Adipocyte (in vitro differentiated cells): Measurements from ENCODE around the gene SLC8A1.

Source experiments
- DNase-seq: peaks from one replicate; pipeline ENCODE4 v3.0.0-alpha.2; 2015; ENCODE audit warnings: low read depth
- H3K27me3 ChIP-seq: replicated peaks from 2 replicates; pipeline ENCODE4 v1.7.0; 2013; ENCODE audit warnings: mild to moderate bottlenecking, low read length, moderate library complexity; ENCODE audit not compliant: control insufficient read depth, insufficient read depth
- H3K36me3 ChIP-seq: 2 replicates; pipeline ENCODE4 v1.7.0; 2013; ENCODE audit warnings: low read length, mild to moderate bottlenecking, moderate library complexity; ENCODE audit not compliant: control insufficient read depth, insufficient read depth, severe bottlenecking
- H3K4me1 ChIP-seq: 2 replicates; pipeline ENCODE4 v1.7.0; 2013; ENCODE audit warnings: mild to moderate bottlenecking, low read length, moderate library complexity; ENCODE audit not compliant: control insufficient read depth, insufficient read depth
- H3K4me3 ChIP-seq: 2 replicates; pipeline ENCODE4 v1.7.0; 2013; ENCODE audit warnings: mild to moderate bottlenecking, low read length, moderate library complexity
- H3K9ac ChIP-seq: 2 replicates; pipeline ENCODE4 v1.7.0; 2013; ENCODE audit warnings: mild to moderate bottlenecking, low read length, moderate library complexity
- H3K9me3 ChIP-seq: 2 replicates; pipeline ENCODE4 v1.7.0; 2013; ENCODE audit warnings: mild to moderate bottlenecking, low read length, moderate library complexity; ENCODE audit not compliant: control insufficient read depth

Gene SLC8A1

GRCh38 chr2:40348038-40348437 is 103.9 kb downstream of the SLC8A1 start:
- Histone ChIP-seq H3K36me3 (no peaks in the 10 kb centered on the region), H3K9ac (peak overlapping the region; percentile 54), H3K4me3 (peak overlapping the region; percentile 5), H3K27me3 (no peaks in the 10 kb centered on the region), H3K9me3 (no peaks in the 10 kb centered on the region), H3K4me1 (peaks cover 75% of the 10 kb centered on the region)
- no peak for DNase-seq

GRCh38 chr2:40346535-40347354 is 105.1 kb downstream of the SLC8A1 start:
- Histone ChIP-seq H3K27me3 (no peaks in the 10 kb centered on the region), H3K9me3 (no peaks in the 10 kb centered on the region), H3K36me3 (no peaks in the 10 kb centered on the region)

DNA sequence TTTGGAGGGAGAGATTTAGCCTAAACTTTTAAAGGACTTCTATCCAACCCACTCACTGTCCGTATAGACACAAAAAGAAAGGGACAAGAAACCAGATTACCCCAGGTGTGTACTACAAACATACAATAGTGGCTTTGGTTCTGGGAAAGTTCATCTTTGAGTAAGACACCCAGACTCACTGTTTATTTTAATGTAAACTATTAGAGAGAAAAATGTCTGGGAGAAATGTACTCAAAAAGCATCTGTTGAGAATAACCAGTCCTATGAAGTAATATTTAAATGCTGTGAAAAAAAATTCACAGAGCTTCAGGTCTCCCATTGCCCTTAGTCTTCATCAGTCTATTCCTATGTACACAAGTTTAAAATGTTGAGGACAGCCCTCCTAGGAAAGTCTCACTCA is 107.5 kb downstream of the SLC8A1 start:
- Histone ChIP-seq H3K36me3 (no peaks in the 10 kb centered on the region), H3K27me3 (no peaks in the 10 kb centered on the region), H3K9ac (no peak overlapping the region), H3K4me1 (peaks cover 61% of the 10 kb centered on the region), H3K9me3 (no peaks in the 10 kb centered on the region), H3K4me3 (no peak overlapping the region)
- DNase-seq: peak; percentile 44

More at GRCh38 chr2:40346535-40347354, 105.1 kb downstream of the SLC8A1 start:
- DNase-seq: peak; percentile 72
- peak overlapping the region; percentile 62 for H3K9ac ChIP-seq
- peak overlapping the region; percentile 60 for H3K4me3 ChIP-seq
- H3K4me1 ChIP-seq: peaks cover 62% of the 10 kb centered on the region

DNA sequence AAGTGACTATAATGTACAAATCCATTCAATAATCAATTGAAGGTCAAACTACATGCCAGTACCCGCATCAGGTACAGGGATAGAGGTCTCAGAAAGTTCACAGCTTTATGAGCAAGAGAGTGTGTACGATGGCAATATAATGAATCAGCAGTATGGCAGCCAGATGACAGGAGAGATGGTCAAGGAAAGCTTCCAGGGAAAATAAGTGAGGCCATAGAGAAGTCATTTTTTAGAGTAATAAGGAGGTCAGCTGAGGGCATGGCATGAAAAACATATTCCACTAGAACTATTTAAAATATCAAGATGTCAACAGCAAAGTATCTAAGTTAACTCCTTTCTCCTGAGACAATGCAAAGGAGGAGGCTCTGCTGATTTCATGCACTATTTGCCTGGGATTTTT is 108.0 kb downstream of the SLC8A1 start:
- peaks cover 56% of the 10 kb centered on the region for H3K4me1 ChIP-seq
- no peaks in the 10 kb centered on the region for H3K9me3 ChIP-seq
- H3K27me3 ChIP-seq: no peaks in the 10 kb centered on the region
- H3K36me3 ChIP-seq: no peaks in the 10 kb centered on the region
- no peak overlapping the region for H3K9ac ChIP-seq
- DNase-seq: peak; percentile 79
- no peak overlapping the region for H3K4me3 ChIP-seq

- peak; percentile 40 for DNase-seq
- H3K4me1 ChIP-seq: peaks cover 31% of the 10 kb centered on the region
Measured at GRCh38 chr2:40341198-40341597, 110.7 kb downstream of the SLC8A1 start.

GRCh38 chr2:40339026-40339425 is 112.9 kb downstream of the SLC8A1 start:
- no peaks in the 10 kb centered on the region for H3K36me3 ChIP-seq
- no peaks in the 10 kb centered on the region for H3K9me3 ChIP-seq
- no peak overlapping the region for H3K9ac ChIP-seq
- H3K27me3 ChIP-seq: no peaks in the 10 kb centered on the region
- H3K4me1 ChIP-seq: peaks cover 13% of the 10 kb centered on the region
- H3K4me3 ChIP-seq: no peak overlapping the region
- no peak for DNase-seq

More at GRCh38 chr2:40341198-40341597, 110.7 kb downstream of the SLC8A1 start:
- Histone ChIP-seq H3K36me3 (no peaks in the 10 kb centered on the region), H3K9me3 (no peaks in the 10 kb centered on the region), H3K4me3 (no peak overlapping the region), H3K9ac (no peak overlapping the region), H3K27me3 (no peaks in the 10 kb centered on the region)

- Histone ChIP-seq H3K36me3 (no peaks in the 10 kb centered on the region), H3K9me3 (no peaks in the 10 kb centered on the region), H3K4me3 (no peak overlapping the region), H3K27me3 (no peaks in the 10 kb centered on the region), H3K4me1 (peaks cover 6% of the 10 kb centered on the region), H3K9ac (no peak overlapping the region)
- DNase-seq: peak; percentile 89
Measured at GRCh38 chr2:40332191-40332826, 119.6 kb downstream of the SLC8A1 start.

DNA sequence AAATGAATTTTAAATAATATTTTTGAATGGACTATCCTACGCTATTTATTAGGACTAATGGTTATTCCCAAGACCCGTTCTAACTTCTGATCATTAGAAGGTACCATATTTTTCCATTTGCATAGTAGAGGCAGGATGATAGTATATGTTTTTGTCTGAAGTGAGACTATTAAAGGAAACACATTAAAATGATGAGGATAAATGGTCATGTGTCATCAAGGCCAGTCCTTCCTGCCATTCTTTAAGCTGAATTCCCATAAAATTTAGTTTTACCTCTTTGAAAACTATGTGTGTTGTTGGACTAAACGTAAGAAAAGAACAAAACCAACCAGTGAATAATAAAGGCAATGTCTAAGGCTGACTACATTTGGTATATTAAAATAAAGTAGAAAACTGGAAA is 121.8 kb downstream of the SLC8A1 start:
- DNase-seq: no peak
- H3K9me3 ChIP-seq: no peaks in the 10 kb centered on the region
- no peak overlapping the region for H3K4me3 ChIP-seq
- H3K4me1 ChIP-seq: peaks cover 17% of the 10 kb centered on the region
- no peaks in the 10 kb centered on the region for H3K36me3 ChIP-seq
- no peaks in the 10 kb centered on the region for H3K27me3 ChIP-seq
- H3K9ac ChIP-seq: no peak overlapping the region

GRCh38 chr2:40329739-40330030 is 122.2 kb downstream of the SLC8A1 start:
- no peaks in the 10 kb centered on the region for H3K27me3 ChIP-seq
- DNase-seq: no peak
- no peak overlapping the region for H3K9ac ChIP-seq
- no peaks in the 10 kb centered on the region for H3K36me3 ChIP-seq
- no peaks in the 10 kb centered on the region for H3K9me3 ChIP-seq
- peaks cover 21% of the 10 kb centered on the region for H3K4me1 ChIP-seq
- no peak overlapping the region for H3K4me3 ChIP-seq

GRCh38 chr2:40325116-40325515 is 126.8 kb downstream of the SLC8A1 start:
- no peaks in the 10 kb centered on the region for H3K9me3 ChIP-seq
- H3K36me3 ChIP-seq: no peaks in the 10 kb centered on the region
- peaks cover 27% of the 10 kb centered on the region for H3K4me1 ChIP-seq
- H3K27me3 ChIP-seq: no peaks in the 10 kb centered on the region
- no peak overlapping the region for H3K4me3 ChIP-seq
- H3K9ac ChIP-seq: peak overlapping the region; percentile 12
- no peak for DNase-seq

DNA sequence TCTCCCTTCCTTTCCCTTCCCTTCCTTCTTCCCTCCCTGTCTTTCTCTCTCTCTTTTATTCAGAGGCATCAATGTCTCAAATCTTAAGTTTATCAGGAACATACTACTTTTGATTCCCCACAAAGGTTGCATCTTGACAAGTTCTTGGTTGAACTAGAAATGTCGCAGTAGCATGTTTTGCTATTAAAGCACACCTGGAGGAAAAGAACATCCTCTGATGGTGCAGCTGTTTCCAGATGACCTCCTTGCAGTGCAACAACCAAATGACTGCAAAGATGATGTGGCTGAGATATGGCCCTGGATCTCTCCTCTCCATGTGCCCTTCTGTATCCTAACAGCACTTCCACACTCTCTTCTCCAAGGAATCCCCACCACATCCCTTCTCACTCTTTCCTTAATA is 127.2 kb downstream of the SLC8A1 start:
- Histone ChIP-seq H3K9ac (peak overlapping the region; percentile 12), H3K4me3 (no peak overlapping the region), H3K36me3 (no peaks in the 10 kb centered on the region), H3K4me1 (peaks cover 27% of the 10 kb centered on the region), H3K9me3 (no peaks in the 10 kb centered on the region), H3K27me3 (no peaks in the 10 kb centered on the region)
- DNase-seq: no peak
